Kidney tubule cell (primary cell): Measurements from ENCODE around the gene ARID1B.

Experiments
- DNase-seq: peaks from one replicate; pipeline ENCODE4 v3.0.0-alpha.2; 2018; ENCODE audit warnings: low spot score

ARID1B gene

DNA sequence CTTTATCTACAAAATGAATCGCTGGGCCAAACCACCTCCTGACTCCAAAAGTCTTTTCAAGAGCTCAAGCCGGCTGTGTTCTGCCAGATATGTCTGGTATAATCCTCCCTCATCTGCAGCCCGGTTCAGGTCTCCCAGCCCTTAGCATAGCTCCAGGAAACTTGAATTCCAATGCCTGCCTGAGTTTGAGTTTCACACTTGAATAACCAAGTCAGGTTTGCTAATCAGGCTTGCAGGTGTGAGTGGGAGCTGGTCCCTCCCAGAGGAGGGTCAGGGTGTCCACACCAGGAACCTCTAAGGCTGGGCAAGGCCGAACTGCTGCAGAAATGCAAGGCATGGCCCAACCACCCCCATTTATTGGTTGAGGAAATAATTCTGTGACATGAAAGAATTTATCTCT lies 449.6 kb downstream of the ARID1B start:
- DNase-seq, result peak; percentile 40

GRCh38 chr6:157227202-157228166 lies 450.3 kb downstream of the ARID1B start:
- DNase-seq, result no peak

GRCh38 chr6:157228426-157229131 lies 451.4 kb downstream of the ARID1B start:
- no peak for DNase-seq

GRCh38 chr6:157229132-157229618 lies 452.0 kb downstream of the ARID1B start:
- DNase-seq, result no peak

GRCh38 chr6:157229713-157230112 lies 452.5 kb downstream of the ARID1B start:
- no peak for DNase-seq

- DNase-seq, result no peak
These were observed 453.7 kb downstream of the ARID1B start for GRCh38 chr6:157230910-157231309.

- DNase-seq, result no peak
These were observed 455.1 kb downstream of the ARID1B start for GRCh38 chr6:157232161-157232895.

DNA sequence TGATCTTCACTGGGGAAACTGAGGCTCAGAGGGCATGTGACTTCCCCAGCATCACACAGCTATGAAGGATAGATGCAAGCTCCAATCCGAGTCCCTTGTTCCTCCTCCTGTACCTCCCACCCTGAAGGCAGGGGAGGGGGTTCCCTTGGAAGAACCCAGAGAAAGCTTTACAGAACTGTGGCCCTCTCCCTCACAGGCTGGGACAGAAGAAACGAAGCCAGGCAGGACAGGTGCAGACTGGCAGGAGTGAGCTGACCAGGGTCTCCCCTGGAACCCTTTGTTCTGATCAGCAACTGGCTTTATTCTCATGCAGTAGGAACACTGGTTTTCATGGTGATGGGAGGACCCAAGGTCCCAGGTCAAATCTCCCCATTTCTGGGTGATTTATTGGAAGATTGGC lies 456.0 kb downstream of the ARID1B start:
- DNase-seq, result no peak

DNA sequence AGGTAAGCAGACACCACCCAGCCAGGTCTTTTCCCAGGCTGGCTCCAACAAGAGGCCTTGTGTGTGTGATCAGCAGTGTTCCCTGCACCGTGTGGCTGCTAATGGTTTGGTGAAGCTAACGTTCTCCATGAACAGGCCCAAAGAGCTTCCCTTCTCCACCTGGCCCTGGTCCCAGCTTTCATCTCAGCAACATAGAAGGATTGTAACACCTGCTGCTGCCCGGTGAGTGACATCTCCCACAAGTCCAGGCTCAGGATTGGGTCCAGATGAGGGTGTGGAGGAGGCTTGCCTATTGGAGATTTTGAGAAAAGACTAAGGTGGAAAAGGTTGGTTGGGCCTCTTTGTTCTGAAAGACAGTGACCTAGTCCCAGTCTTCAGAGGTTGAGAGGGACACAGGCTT lies 456.5 kb downstream of the ARID1B start:
- DNase-seq, result no peak

GRCh38 chr6:157235600-157236039 lies 458.4 kb downstream of the ARID1B start:
- DNase-seq, result peak; percentile 53

DNA sequence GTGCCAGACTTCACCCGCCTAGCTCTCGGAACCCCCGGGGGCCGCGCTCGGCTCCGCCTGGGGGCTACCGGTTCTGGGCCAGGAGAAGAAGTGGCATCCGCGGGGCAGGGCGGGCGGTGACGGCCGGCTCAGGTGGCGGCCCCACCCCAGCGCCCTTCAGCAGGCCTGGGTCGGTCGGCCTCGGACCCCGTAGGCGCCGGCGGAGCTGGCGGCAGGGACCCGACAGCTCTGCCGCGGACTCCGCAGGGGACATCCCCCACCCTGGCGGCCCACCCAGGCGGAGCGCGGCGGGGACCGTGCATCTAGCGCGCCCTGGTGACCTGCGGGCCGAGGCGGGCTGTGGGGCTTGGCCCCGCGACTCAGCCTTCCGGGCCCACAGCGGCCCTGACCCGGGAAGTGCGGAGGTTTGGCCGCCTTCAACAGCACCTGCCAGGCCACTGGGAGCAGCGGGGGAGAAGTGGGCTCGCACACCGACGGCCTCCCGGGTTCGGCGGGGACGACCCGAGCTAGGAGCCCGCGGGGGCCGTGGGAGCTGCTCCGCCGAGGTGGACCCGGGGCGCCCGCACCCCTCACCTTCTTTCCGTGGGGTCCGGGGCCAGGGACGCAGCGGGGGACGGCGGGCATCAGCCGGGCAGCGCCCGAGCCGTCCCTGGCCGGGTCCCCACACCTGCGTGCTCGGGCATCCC lies 459.0 kb downstream of the ARID1B start:
- DNase-seq, result no peak

DNA sequence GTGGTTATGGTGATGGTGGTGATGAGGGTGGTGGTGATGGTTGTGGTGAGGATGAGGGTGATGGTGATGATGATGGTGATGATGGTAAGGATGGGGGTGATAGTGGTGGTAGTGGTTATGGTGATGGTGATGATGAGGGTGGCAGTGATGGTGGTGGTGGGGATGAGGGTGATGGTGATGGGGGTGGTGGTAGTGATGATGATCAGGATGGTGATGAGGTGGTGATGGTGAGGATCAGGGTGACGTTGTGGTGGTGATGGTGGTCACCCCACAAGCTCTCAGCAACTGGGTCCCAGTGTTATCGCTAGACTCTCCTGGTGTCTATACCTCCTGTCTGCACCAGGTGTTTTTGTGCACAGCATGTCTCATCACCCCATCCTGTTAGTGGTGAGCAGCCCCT lies 461.2 kb downstream of the ARID1B start:
- DNase-seq, result no peak

DNA sequence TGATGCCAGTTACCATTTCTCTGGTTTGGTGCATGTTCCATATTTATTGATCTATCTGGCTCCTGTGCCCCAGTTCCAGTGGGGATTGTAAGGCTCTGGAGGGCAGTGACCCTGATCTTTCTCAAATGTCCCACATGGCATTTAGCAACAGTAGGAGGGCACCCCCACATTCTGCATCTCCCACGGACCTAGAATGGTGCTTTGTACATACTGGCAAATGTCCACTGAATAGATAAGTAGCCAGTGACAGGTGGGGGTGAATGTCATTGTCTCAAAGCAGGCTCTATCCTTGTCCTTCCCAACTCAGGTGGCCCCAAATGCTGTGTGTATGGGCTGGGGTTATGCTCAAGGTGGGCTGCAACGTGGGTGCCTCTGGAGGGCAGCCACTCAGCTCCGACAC lies 462.0 kb downstream of the ARID1B start:
- no peak for DNase-seq

DNA sequence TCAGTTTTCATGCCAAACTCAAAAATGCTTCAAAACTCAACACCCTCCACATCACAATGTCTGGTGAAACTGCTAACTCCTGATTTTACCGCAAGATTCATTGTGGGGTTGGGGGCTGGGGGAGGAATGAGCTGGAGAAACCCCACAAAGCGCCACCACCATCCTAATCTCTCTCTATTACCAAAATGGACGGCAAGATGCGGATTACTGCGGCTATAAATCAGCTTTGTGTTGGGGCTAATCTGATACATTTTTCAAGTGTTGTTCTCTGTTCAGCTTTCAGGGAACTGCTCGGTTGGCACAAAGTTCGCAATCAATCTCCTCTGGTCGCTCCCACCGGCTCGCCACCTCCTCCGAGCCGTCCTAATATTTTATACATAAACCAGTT lies 462.5 kb downstream of the ARID1B start:
- no peak for DNase-seq

- DNase-seq, result peak; percentile 74
These were observed 463.1 kb downstream of the ARID1B start for GRCh38 chr6:157240059-157240959.

- no peak for DNase-seq
These were observed 463.8 kb downstream of the ARID1B start for GRCh38 chr6:157240960-157241311.

- DNase-seq, result no peak
These were observed 465.6 kb downstream of the ARID1B start for GRCh38 chr6:157242791-157243190.

- peak; percentile 29 for DNase-seq
These were observed 467.0 kb downstream of the ARID1B start for GRCh38 chr6:157244175-157244574.

GRCh38 chr6:157244780-157245179 lies 467.6 kb downstream of the ARID1B start:
- no peak for DNase-seq

GRCh38 chr6:157245436-157245835 lies 468.3 kb downstream of the ARID1B start:
- DNase-seq, result no peak
